CD8-positive, alpha-beta memory T cell (primary cell): ENCODE results near the gene SORCS3. TPM values are rescaled to one million over a fixed set of nuclear protein-coding genes. Genes with fewer than 3 reads are reported as not detected.
A peak's percentile ranks its signal among the peaks of the same experiment; 100 is the strongest.

Experiments
- CTCF ChIA-PET: fragments of 350-600 bp; sonication (Branson Sonifier 250); formaldehyde crosslinking; loops from one replicate; lab custom pipeline; 2021; ENCODE audit warnings: antibody characterized with exemption; lab: Charles Lee
- POLR2A ChIA-PET: fragments of 350-600 bp; sonication (Branson Sonifier 250); formaldehyde crosslinking; loops from one replicate; lab custom pipeline; 2021; ENCODE audit warnings: antibody characterized with exemption; lab: Charles Lee
- DNase-seq, 5 donors: peaks; one replicate each; pipeline versions ENCODE4 v3.0.0 to v3.0.0-alpha.2; 2020 to 2022; ENCODE audit warnings: mixed read lengths in 1 of 5
- H3K27ac ChIP-seq: one replicate; pipeline ENCODE4 v1.7.0; 2013; ENCODE audit warnings: low read depth, mild to moderate bottlenecking, low read length, moderate library complexity
- H3K27me3 ChIP-seq: 2 replicates; pipeline ENCODE4 v1.7.0; 2013; ENCODE audit warnings: low read length, mild to moderate bottlenecking; ENCODE audit not compliant: insufficient read depth, poor library complexity, severe bottlenecking
- H3K36me3 ChIP-seq: 2 replicates; pipeline ENCODE4 v1.7.0; 2013; ENCODE audit warnings: mild to moderate bottlenecking, low read length, moderate library complexity; ENCODE audit not compliant: insufficient read depth
- H3K4me1 ChIP-seq: 2 replicates; pipeline ENCODE4 v1.7.0; 2013; ENCODE audit warnings: mild to moderate bottlenecking, low read length, moderate library complexity; ENCODE audit not compliant: insufficient read depth
- H3K4me3 ChIP-seq: 2 replicates; pipeline ENCODE4 v1.7.0; 2013; ENCODE audit warnings: mild to moderate bottlenecking, low read length
- H3K9me3 ChIP-seq: 2 replicates; pipeline ENCODE4 v1.7.0; 2013; ENCODE audit warnings: mild to moderate bottlenecking, low read length
- H3K27ac Mint-ChIP-seq, 8 donors: one replicate each; pipeline ENCODE4 v1.8.0; 2020 to 2021; ENCODE audit warnings: mixed read lengths in 8 of 8, mild to moderate bottlenecking in 6 of 8, inconsistent platforms in 3 of 8, moderate library complexity in 3 of 8
- H3K27me3 Mint-ChIP-seq, 2 donors: one replicate each; pipeline ENCODE4 v1.8.0; 2020 to 2021; ENCODE audit warnings: mixed read lengths in 2 of 2, mild to moderate bottlenecking in 1 of 2, moderate library complexity in 1 of 2
- H3K36me3 Mint-ChIP-seq, 3 donors: one replicate each; pipeline ENCODE4 v1.8.0; 2020 to 2021; ENCODE audit warnings: mixed read lengths in 3 of 3, inconsistent platforms in 1 of 3, mild to moderate bottlenecking in 1 of 3
- H3K4me1 Mint-ChIP-seq, 3 donors: one replicate each; pipeline ENCODE4 v1.8.0; 2020 to 2021; ENCODE audit warnings: mixed read lengths in 3 of 3, inconsistent platforms in 1 of 3, mild to moderate bottlenecking in 1 of 3
- H3K4me3 Mint-ChIP-seq, 7 donors: one replicate each; pipeline ENCODE4 v1.8.0; 2020 to 2021; ENCODE audit warnings: mixed read lengths in 7 of 7, mild to moderate bottlenecking in 6 of 7, moderate library complexity in 4 of 7, inconsistent platforms in 2 of 7
- H3K9me3 Mint-ChIP-seq, 5 donors: one replicate each; pipeline ENCODE4 v1.8.0; 2020 to 2022; ENCODE audit warnings: mixed read lengths in 5 of 5, mild to moderate bottlenecking in 3 of 5, moderate library complexity in 2 of 5, inconsistent platforms in 1 of 5
- polyA plus RNA-seq: library from polyadenylated mRNA; unstranded; fragments of 300-500 nt; fragmentation: Illumina TruSeq; gene quantifications from one replicate; pipeline ENCODE4 v1.2.3, GENCODE V29; 2021
- total RNA-seq, 2 experiments: library from RNA; stranded (reverse); gene quantifications; one replicate each; pipeline ENCODE4 v1.2.3, GENCODE V29; 2021

SORCS3 gene
- total and polyA plus RNA-seq, 3 experiments from 2014 or later, result not detected

- ChIA-PET CTCF (no interaction called here), POLR2A (no interaction called here)
- Histone ChIP-seq H3K27ac (no peak overlapping the region), H3K4me1 (no peaks in the 10 kb centered on the region), H3K36me3 (no peaks in the 10 kb centered on the region), H3K27me3 (no peaks in the 10 kb centered on the region), H3K9me3 (no peaks in the 10 kb centered on the region), H3K4me3 (no peak overlapping the region)
- Mint-ChIP-seq H3K4me1 (no peaks in the 10 kb centered on the region), H3K27me3 (peaks cover 0 to 3% of the 10 kb centered on the region in 2 donors), H3K4me3 (no peak overlapping the region), H3K36me3 (no peaks in the 10 kb centered on the region), H3K27ac (no peak overlapping the region), H3K9me3 (peaks cover 0 to 14% (median 0%) of the 10 kb centered on the region in 5 donors)
- DNase-seq, result no peak
Observed at GRCh38 chr10:105001269-105001668, 360.2 kb downstream of the SORCS3 start.

- Histone ChIP-seq H3K4me1 (no peaks in the 10 kb centered on the region), H3K36me3 (no peaks in the 10 kb centered on the region), H3K27ac (no peak overlapping the region), H3K27me3 (no peaks in the 10 kb centered on the region), H3K9me3 (no peaks in the 10 kb centered on the region), H3K4me3 (no peak overlapping the region)
- H3K27me3 Mint-ChIP-seq, result no peaks in the 10 kb centered on the region
- no peak overlapping the region for H3K4me3 Mint-ChIP-seq
- peaks cover 0 to 10% (median 1%) of the 10 kb centered on the region in 5 donors for H3K9me3 Mint-ChIP-seq
- ChIA-PET CTCF (no interaction called here), POLR2A (no interaction called here)
- no peaks in the 10 kb centered on the region for H3K36me3 Mint-ChIP-seq
- H3K4me1 Mint-ChIP-seq, result no peaks in the 10 kb centered on the region
- no peak for DNase-seq
- no peak overlapping the region for H3K27ac Mint-ChIP-seq
Observed at GRCh38 chr10:105010411-105011121, 369.5 kb downstream of the SORCS3 start.

- Mint-ChIP-seq H3K4me1 (no peaks in the 10 kb centered on the region), H3K27ac (no peak overlapping the region), H3K36me3 (no peaks in the 10 kb centered on the region), H3K9me3 (peaks cover 0 to 2% (median 0%) of the 10 kb centered on the region in 5 donors), H3K27me3 (no peaks in the 10 kb centered on the region), H3K4me3 (no peak overlapping the region)
- H3K4me1 ChIP-seq, result no peaks in the 10 kb centered on the region
- H3K36me3 ChIP-seq, result no peaks in the 10 kb centered on the region
- CTCF ChIA-PET, result no interaction called here
- H3K27ac ChIP-seq, result no peak overlapping the region
- POLR2A ChIA-PET, result no interaction called here
- no peaks in the 10 kb centered on the region for H3K9me3 ChIP-seq
- no peaks in the 10 kb centered on the region for H3K27me3 ChIP-seq
- DNase-seq, result no peak
- no peak overlapping the region for H3K4me3 ChIP-seq
Observed at GRCh38 chr10:105017116-105017515, 376.0 kb downstream of the SORCS3 start.

GRCh38 chr10:105017691-105018090 is 376.6 kb downstream of the SORCS3 start:
- H3K9me3 Mint-ChIP-seq, result peaks cover 0 to 2% (median 0%) of the 10 kb centered on the region in 5 donors
- no peaks in the 10 kb centered on the region for H3K36me3 ChIP-seq
- H3K4me3 Mint-ChIP-seq, result no peak overlapping the region
- H3K9me3 ChIP-seq, result no peaks in the 10 kb centered on the region
- no peak overlapping the region for H3K27ac Mint-ChIP-seq
- CTCF ChIA-PET, result no interaction called here
- H3K27me3 Mint-ChIP-seq, result no peaks in the 10 kb centered on the region
- no peak overlapping the region for H3K4me3 ChIP-seq
- no peaks in the 10 kb centered on the region for H3K36me3 Mint-ChIP-seq
- no peaks in the 10 kb centered on the region for H3K4me1 Mint-ChIP-seq
- H3K27me3 ChIP-seq, result no peaks in the 10 kb centered on the region
- no peak for DNase-seq
- H3K27ac ChIP-seq, result no peak overlapping the region
- POLR2A ChIA-PET, result no interaction called here
- H3K4me1 ChIP-seq, result no peaks in the 10 kb centered on the region

GRCh38 chr10:105023211-105024111 is 382.4 kb downstream of the SORCS3 start:
- no peak overlapping the region for H3K4me3 ChIP-seq
- H3K4me1 Mint-ChIP-seq, result no peaks in the 10 kb centered on the region
- no peaks in the 10 kb centered on the region for H3K36me3 Mint-ChIP-seq
- no peak overlapping the region for H3K27ac Mint-ChIP-seq
- H3K9me3 Mint-ChIP-seq, result peaks cover 0 to 8% (median 3%) of the 10 kb centered on the region in 5 donors
- POLR2A ChIA-PET, result no interaction called here
- H3K36me3 ChIP-seq, result no peaks in the 10 kb centered on the region
- no peaks in the 10 kb centered on the region for H3K27me3 ChIP-seq
- H3K27me3 Mint-ChIP-seq, result no peaks in the 10 kb centered on the region
- H3K4me1 ChIP-seq, result no peaks in the 10 kb centered on the region
- no peak overlapping the region for H3K27ac ChIP-seq
- no peak for DNase-seq
- no peak overlapping the region for H3K4me3 Mint-ChIP-seq
- no peaks in the 10 kb centered on the region for H3K9me3 ChIP-seq
- CTCF ChIA-PET, result no interaction called here

- no peaks in the 10 kb centered on the region for H3K4me1 ChIP-seq
- CTCF ChIA-PET, result no interaction called here
- POLR2A ChIA-PET, result no interaction called here
- Mint-ChIP-seq H3K27ac (no peak overlapping the region), H3K36me3 (no peaks in the 10 kb centered on the region), H3K4me3 (no peak overlapping the region), H3K9me3 (peaks cover 0 to 8% (median 3%) of the 10 kb centered on the region in 5 donors), H3K4me1 (no peaks in the 10 kb centered on the region), H3K27me3 (no peaks in the 10 kb centered on the region)
- DNase-seq, result no peak
- no peak overlapping the region for H3K4me3 ChIP-seq
- no peaks in the 10 kb centered on the region for H3K27me3 ChIP-seq
- H3K27ac ChIP-seq, result no peak overlapping the region
- no peaks in the 10 kb centered on the region for H3K36me3 ChIP-seq
- no peaks in the 10 kb centered on the region for H3K9me3 ChIP-seq
Observed at GRCh38 chr10:105024184-105024583, 383.1 kb downstream of the SORCS3 start.

GRCh38 chr10:105025092-105025491 is 384.0 kb downstream of the SORCS3 start:
- DNase-seq, result no peak

GRCh38 chr10:105026566-105026965 is 385.5 kb downstream of the SORCS3 start:
- CTCF ChIA-PET, result no interaction called here
- POLR2A ChIA-PET, result no interaction called here
- no peak overlapping the region for H3K4me3 Mint-ChIP-seq

More at GRCh38 chr10:105025092-105025491, 384.0 kb downstream of the SORCS3 start:
- CTCF ChIA-PET, result no interaction called here
- Mint-ChIP-seq H3K4me3 (peak overlapping the region in 1 of 7 donors; percentile 6), H3K27me3 (no peaks in the 10 kb centered on the region), H3K27ac (no peak overlapping the region), H3K9me3 (peaks cover 0 to 8% (median 3%) of the 10 kb centered on the region in 5 donors), H3K36me3 (no peaks in the 10 kb centered on the region), H3K4me1 (no peaks in the 10 kb centered on the region)
- H3K27me3 ChIP-seq, result no peaks in the 10 kb centered on the region
- POLR2A ChIA-PET, result no interaction called here
- no peaks in the 10 kb centered on the region for H3K4me1 ChIP-seq
- no peak overlapping the region for H3K4me3 ChIP-seq
- H3K36me3 ChIP-seq, result no peaks in the 10 kb centered on the region
- no peaks in the 10 kb centered on the region for H3K9me3 ChIP-seq
- no peak overlapping the region for H3K27ac ChIP-seq

More at GRCh38 chr10:105026566-105026965, 385.5 kb downstream of the SORCS3 start:
- Mint-ChIP-seq H3K9me3 (peaks cover 0 to 8% (median 4%) of the 10 kb centered on the region in 5 donors), H3K27ac (no peak overlapping the region), H3K4me1 (no peaks in the 10 kb centered on the region), H3K36me3 (no peaks in the 10 kb centered on the region), H3K27me3 (peaks cover 0 to under 1% of the 10 kb centered on the region in 2 donors)
- H3K27ac ChIP-seq, result no peak overlapping the region
- no peak overlapping the region for H3K4me3 ChIP-seq
- no peaks in the 10 kb centered on the region for H3K36me3 ChIP-seq
- DNase-seq, result no peak
- H3K27me3 ChIP-seq, result no peaks in the 10 kb centered on the region
- no peaks in the 10 kb centered on the region for H3K9me3 ChIP-seq
- H3K4me1 ChIP-seq, result no peaks in the 10 kb centered on the region
